HG02763 (cell line): ENCODE data around the gene RALB.

Source experiments
- ATAC-seq: cut with Tn5 transposase; IDR thresholded peaks from one replicate; pipeline ENCODE4 v1.9.1; 2021; ENCODE audit warnings: mild to moderate bottlenecking, moderate library complexity; ENCODE audit not compliant: unreplicated experiment

RALB gene

GRCh38 chr2:120330946-120331822 is 78.5 kb downstream of the RALB start:
- ATAC-seq = no peak

DNA sequence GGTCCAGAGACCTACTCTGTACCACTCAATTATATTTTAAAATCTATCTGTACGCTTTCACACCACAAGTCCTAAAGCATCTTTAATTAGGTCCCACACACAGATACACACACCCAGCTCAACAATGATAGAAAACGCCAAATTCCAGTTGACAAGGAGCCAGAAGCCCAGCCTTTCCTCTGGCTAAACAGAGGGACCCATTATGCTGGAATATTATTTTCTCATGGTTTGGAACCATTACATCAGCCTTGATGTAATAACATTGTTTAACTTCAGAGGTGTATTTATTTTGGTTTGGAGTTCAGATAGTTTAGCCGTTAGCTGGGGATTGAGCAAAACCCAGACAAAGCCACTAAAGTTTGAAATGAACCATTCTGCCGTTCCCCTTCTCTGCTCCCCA is 79.3 kb downstream of the RALB start:
- ATAC-seq = no peak

- ATAC-seq = no peak
Measured at GRCh38 chr2:120332384-120332783, 79.7 kb downstream of the RALB start.

DNA sequence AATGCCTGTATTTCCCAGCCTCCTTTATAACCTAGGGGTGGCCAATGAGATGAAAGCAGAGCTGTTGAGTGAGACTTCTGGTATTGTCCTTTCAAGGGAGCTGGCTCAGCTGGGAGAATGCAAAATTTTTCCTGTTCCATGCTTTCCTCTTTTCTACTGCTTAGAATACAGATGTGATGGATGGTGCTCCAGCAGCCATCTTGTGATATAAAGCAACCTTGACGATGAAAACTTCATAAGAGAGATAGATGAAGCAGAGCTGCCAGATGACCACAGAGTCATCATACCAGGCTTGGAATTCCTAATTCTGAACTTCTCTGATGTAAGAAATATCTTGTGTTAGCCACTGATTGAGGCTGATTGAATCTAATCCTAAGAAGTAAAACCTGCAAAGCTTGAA is 81.4 kb downstream of the RALB start:
- no peak for ATAC-seq

GRCh38 chr2:120336749-120337148 is 84.1 kb downstream of the RALB start:
- ATAC-seq = no peak

- no peak for ATAC-seq
Measured at GRCh38 chr2:120338015-120338414, 85.4 kb downstream of the RALB start.

DNA sequence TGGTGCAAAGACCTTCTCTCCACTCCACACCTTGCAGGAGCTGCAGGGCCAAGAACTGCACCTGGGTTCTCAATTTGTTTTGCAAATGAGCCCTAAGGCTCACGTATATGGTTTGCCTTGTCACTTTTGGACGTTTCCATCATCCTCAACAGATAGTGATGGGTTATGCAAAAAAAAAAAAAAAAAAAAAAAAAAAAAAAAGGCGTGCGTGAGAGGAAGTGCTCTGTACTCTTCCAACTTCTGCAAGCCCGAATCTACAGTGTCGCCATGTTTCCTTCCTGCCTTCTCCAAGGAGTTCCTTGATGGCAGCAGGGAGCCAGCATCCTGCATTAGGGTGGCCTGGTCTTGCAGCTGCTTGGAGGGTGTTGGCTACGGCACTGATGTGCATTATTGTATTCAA is 89.3 kb downstream of the RALB start:
- ATAC-seq = no peak

DNA sequence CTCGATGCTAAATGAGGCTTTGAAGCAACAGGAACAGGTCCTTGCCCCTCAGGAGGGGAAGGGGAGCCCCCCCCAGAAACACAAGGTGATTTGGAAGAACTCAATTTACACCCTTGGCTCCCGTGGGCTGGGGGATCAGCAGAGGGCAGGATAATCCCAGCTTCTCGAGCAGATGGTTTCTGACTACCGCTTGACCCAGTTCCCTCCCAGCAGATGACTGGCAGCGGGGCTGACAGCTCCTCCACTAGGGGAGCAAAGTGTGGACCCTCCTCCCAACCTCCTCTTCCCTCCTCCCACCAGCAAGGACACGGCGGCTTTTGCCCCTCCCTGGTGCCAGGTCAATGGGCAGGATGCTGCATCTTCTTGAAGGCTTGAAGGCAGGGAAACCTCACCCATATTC is 89.8 kb downstream of the RALB start:
- no peak for ATAC-seq

GRCh38 chr2:120343100-120343432 is 90.4 kb downstream of the RALB start:
- no peak for ATAC-seq

DNA sequence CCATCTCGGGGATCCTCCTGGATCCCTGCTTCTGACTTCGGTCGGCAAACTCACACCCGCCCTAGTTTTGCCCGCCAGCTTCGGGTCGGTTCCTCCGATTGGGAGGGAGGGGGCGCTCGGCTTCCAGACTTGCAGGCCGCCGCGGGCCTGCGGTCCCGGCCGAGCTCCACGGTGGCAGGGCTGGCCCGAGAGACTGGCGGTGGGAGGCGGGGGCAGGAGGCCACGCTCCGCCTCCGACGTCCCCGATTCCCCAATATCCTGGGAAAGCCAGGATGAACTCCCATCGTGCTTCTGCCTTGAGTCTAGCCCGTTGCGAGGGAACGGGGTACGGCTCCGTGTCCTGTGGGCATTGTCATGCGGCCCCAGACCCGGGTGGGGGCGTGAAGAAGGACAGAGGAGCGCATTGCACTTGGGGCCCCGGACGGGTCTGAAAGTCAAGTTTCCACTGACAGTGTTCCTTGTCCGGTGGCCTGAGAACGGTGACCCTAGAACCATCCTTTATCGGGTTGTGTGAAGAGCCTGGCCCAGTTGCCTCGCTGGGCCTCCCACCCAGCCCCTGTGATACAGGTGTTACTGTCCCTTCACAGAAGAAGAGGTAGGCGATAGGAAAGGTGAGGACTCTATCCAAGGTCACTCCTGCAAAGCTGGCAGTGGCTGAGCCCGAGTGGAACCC is 90.9 kb downstream of the RALB start:
- ATAC-seq = no peak
